ENCODE results near the gene C14orf132.

C14orf132 gene

GRCh38 chr14:96120941-96121340 is 81.8 kb downstream of the C14orf132 start:
- DNase-seq (ENCODE audit: low spot score): no peak

- no peak for DNase-seq (ENCODE audit: low spot score)
These were observed 82.7 kb downstream of the C14orf132 start for GRCh38 chr14:96121660-96122395.

- DNase-seq (ENCODE audit: low spot score): no peak
These were observed 83.3 kb downstream of the C14orf132 start for GRCh38 chr14:96122496-96122895.

GRCh38 chr14:96125536-96125935 is 86.4 kb downstream of the C14orf132 start:
- DNase-seq (ENCODE audit: low spot score): no peak

- no peak for DNase-seq (ENCODE audit: low spot score)
These were observed 87.2 kb downstream of the C14orf132 start for GRCh38 chr14:96126339-96126782.

- DNase-seq (ENCODE audit: low spot score): no peak
These were observed 87.7 kb downstream of the C14orf132 start for GRCh38 chr14:96126783-96127271.

GRCh38 chr14:96129128-96129736 is 90.1 kb downstream of the C14orf132 start:
- no peak for DNase-seq (ENCODE audit: low spot score)

- DNase-seq (ENCODE audit: low spot score): no peak
These were observed 91.2 kb downstream of the C14orf132 start for GRCh38 chr14:96130391-96130790.

- no peak for DNase-seq (ENCODE audit: low spot score)
These were observed 91.7 kb downstream of the C14orf132 start for GRCh38 chr14:96130854-96131253.

- DNase-seq (ENCODE audit: low spot score): no peak
These were observed 92.7 kb downstream of the C14orf132 start for GRCh38 chr14:96131836-96132235.

GRCh38 chr14:96134508-96134907 is 95.3 kb downstream of the C14orf132 start:
- DNase-seq (ENCODE audit: low spot score): no peak

- DNase-seq (ENCODE audit: low spot score): no peak
These were observed 96.1 kb downstream of the C14orf132 start for GRCh38 chr14:96135285-96135684.

GRCh38 chr14:96136371-96137005 is 97.3 kb downstream of the C14orf132 start:
- no peak for DNase-seq (ENCODE audit: low spot score)

GRCh38 chr14:96138241-96138640 is 99.1 kb downstream of the C14orf132 start:
- no peak for DNase-seq (ENCODE audit: low spot score)

GRCh38 chr14:96139169-96139568 is 100.0 kb downstream of the C14orf132 start:
- no peak for DNase-seq (ENCODE audit: low spot score)

GRCh38 chr14:96139879-96140278 is 100.7 kb downstream of the C14orf132 start:
- no peak for DNase-seq (ENCODE audit: low spot score)

GRCh38 chr14:96140952-96141351 is 101.8 kb downstream of the C14orf132 start:
- no peak for DNase-seq (ENCODE audit: low spot score)

Measured in iPS-NIHi11 (cell line).